Keratinocyte (primary cell): Measurements from ENCODE around the gene APEH. TPM values are rescaled to one million over a fixed set of nuclear protein-coding genes. Genes with fewer than 3 reads are reported as not detected.

Experiments
- DNase-seq: peaks from one replicate; pipeline ENCODE4 v3.0.0-alpha.2; 2011; ENCODE audit warnings: low read depth, missing footprints, low spot score
- FAIRE-seq: peaks from 2 replicates; lab custom pipeline; 2011; peaks lifted over from hg19 to GRCh38; lab: Jason Lieb, UNC
- H2AFZ ChIP-seq: 2 replicates; pipeline ENCODE4 v1.6.0; 2012; ENCODE audit warnings: low read length, control low read depth, inconsistent platforms; ENCODE audit not compliant: control insufficient read depth
- H3K27ac ChIP-seq: 2 replicates; pipeline ENCODE4 v1.5.1; 2011; ENCODE audit warnings: low read length; ENCODE audit not compliant: control insufficient read depth, insufficient read depth
- H3K27me3 ChIP-seq: 3 replicates; pipeline ENCODE4 v1.6.0; 2011; ENCODE audit warnings: low read length; ENCODE audit not compliant: control insufficient read depth, insufficient read depth; ENCODE audit errors: extremely low read depth
- H3K36me3 ChIP-seq, 2 experiments: 2 replicates in 1 of 2; 3 replicates in 1 of 2; pipeline ENCODE4 v1.5.1; 2011; ENCODE audit warnings: low read length in 2 of 2, mild to moderate bottlenecking in 1 of 2; ENCODE audit not compliant: control insufficient read depth in 2 of 2, insufficient read depth in 2 of 2; ENCODE audit errors: extremely low read depth in 1 of 2
- H3K4me1 ChIP-seq: 3 replicates; pipeline ENCODE4 v1.5.1; 2011; ENCODE audit warnings: low read length; ENCODE audit not compliant: control insufficient read depth, insufficient read depth; ENCODE audit errors: extremely low read depth
- H3K4me2 ChIP-seq: 3 replicates; pipeline ENCODE4 v1.6.0; 2011; ENCODE audit warnings: low read depth, low read length; ENCODE audit not compliant: control insufficient read depth, insufficient read depth; ENCODE audit errors: extremely low read depth
- H3K4me3 ChIP-seq, 3 experiments: fragments of 200-600 bp in 1 of 3; sonication (generic) in 1 of 3; 2 replicates in 2 of 3; 3 replicates in 1 of 3; pipeline ENCODE4 v1.5.1; 2011 to 2016; ENCODE audit warnings: low read length in 3 of 3, mild to moderate bottlenecking in 3 of 3, control low read depth in 2 of 3, inconsistent platforms in 1 of 3, low read depth in 1 of 3, mixed read lengths in 1 of 3, mixed run types in 1 of 3, moderate library complexity in 1 of 3; ENCODE audit not compliant: control insufficient read depth in 2 of 3, insufficient read depth in 2 of 3; ENCODE audit errors: extremely low read depth in 1 of 3
- H3K79me2 ChIP-seq: 2 replicates; pipeline ENCODE4 v1.6.0; 2012; ENCODE audit warnings: low read length; ENCODE audit not compliant: control insufficient read depth, insufficient read depth
- H3K9ac ChIP-seq: 3 replicates; pipeline ENCODE4 v1.6.0; 2011; ENCODE audit warnings: low read length; ENCODE audit not compliant: control insufficient read depth, insufficient read depth; ENCODE audit errors: extremely low read depth
- H3K9me1 ChIP-seq: 3 replicates; pipeline ENCODE4 v1.6.0; 2011; ENCODE audit warnings: low read length; ENCODE audit not compliant: control insufficient read depth, insufficient read depth; ENCODE audit errors: extremely low read depth
- H3K9me3 ChIP-seq: 2 replicates; pipeline ENCODE4 v1.5.1; 2012; ENCODE audit warnings: low read depth, low read length; ENCODE audit not compliant: control insufficient read depth
- H4K20me1 ChIP-seq: 3 replicates; pipeline ENCODE4 v1.6.0; 2011; ENCODE audit warnings: low read length; ENCODE audit not compliant: control insufficient read depth, insufficient read depth; ENCODE audit errors: extremely low read depth
- CTCF ChIP-seq, 3 experiments: IDR thresholded peaks in 1 of 3; conservative IDR thresholded peaks in 1 of 3; optimal IDR thresholded peaks in 1 of 3; 2 replicates in 2 of 3; 3 replicates in 1 of 3; pipeline versions ENCODE3 to v1.5.1; 2011; ENCODE audit warnings: low read length in 3 of 3, mild to moderate bottlenecking in 3 of 3, moderate library complexity in 2 of 3, control low read depth in 1 of 3, inconsistent platforms in 1 of 3; ENCODE audit not compliant: insufficient read depth in 2 of 3; ENCODE audit errors: extremely low read depth in 1 of 3
- EZH2 ChIP-seq: IDR thresholded peaks from one replicate; pipeline ENCODE4 v1.6.1; 2012; ENCODE audit warnings: inconsistent platforms, mild to moderate bottlenecking, low read length, moderate library complexity
- dilution Hi-C: fragments of 300-500 bp; cut with MboI; formaldehyde crosslinking; loops from one replicate; pipeline ENCODE4 v1.7.0; 2020; ENCODE audit warnings: low sequenced_read_pairs; ENCODE audit not compliant: extremely low pct_ligation_motif_present
- polyA plus RNA-seq, 5 experiments: library from polyadenylated mRNA; depleted of rRNA in 3 of 5; stranded (reverse) in 3 of 5; stranded (forward) in 1 of 5; unstranded in 1 of 5; fragments of >200 nt; gene quantifications; 1 replicate in 1 of 5; 2 replicates in 3 of 5; 3 replicates in 1 of 5; pipeline versions ENCODE4 v1.2.1 to v1.2.3, GENCODE V29; 2011 to 2012; ENCODE audit warnings: missing spikeins in 2 of 5, low read depth in 1 of 5, low replicate concordance in 1 of 5
- small RNA-seq, 3 experiments: library from RNA; depleted of rRNA; stranded (forward); fragments of <200 nt; gene quantifications; one replicate each; pipeline ENCODE3, GENCODE V24; 2012; ENCODE audit warnings: low read depth in 3 of 3, low replicate concordance in 1 of 3; ENCODE audit not compliant: insufficient read length in 3 of 3

The APEH gene
- polyA plus RNA-seq, 1 donor (not counting 4 experiments of a cell fraction or from before 2014, with no cell fraction given) = 106 TPM

- H2AFZ ChIP-seq = no peak overlapping the region
- TF ChIP-seq EZH2 (no peak), CTCF (optimal IDR thresholded peaks at IDR 0.05 in 1 of 3, IDR thresholded peaks at IDR 0.05 in 1 of 3, conservative IDR thresholded peaks at IDR 0.05 in 1 of 3; ENCODE audit: extremely low read depth in 1 of 3, insufficient read depth in 2 of 3, low read length in 3 of 3) (no peak)
- DNase-seq = no peak
- no peak overlapping the region for H3K27ac ChIP-seq
- dilution Hi-C loops = loop anchor here (25.0 kb wide), 1 partner anchor 129 kb away; the partner anchor contains the start of genes CAMKV and TRAIP
- no peaks in the 10 kb centered on the region for H3K9me3 ChIP-seq
- FAIRE-seq = no peak
- no peaks in the 10 kb centered on the region for H3K79me2 ChIP-seq
- H3K9me1 ChIP-seq = no peaks in the 10 kb centered on the region
- H3K9ac ChIP-seq = no peak overlapping the region
- H3K4me1 ChIP-seq = no peaks in the 10 kb centered on the region
- no peaks in the 10 kb centered on the region for H4K20me1 ChIP-seq
- H3K4me2 ChIP-seq = no peak overlapping the region
- no peak overlapping the region for H3K4me3 ChIP-seq
- no peaks in the 10 kb centered on the region for H3K27me3 ChIP-seq
- H3K36me3 ChIP-seq = peaks cover 12 to 22% of the 10 kb centered on the region in 2 experiments
Observed at GRCh38 chr3:49733551-49733950, 59.4 kb downstream of the APEH start.

Small RNA genes within 50 kb of the gene (small RNA-seq; reads per million reads assigned to genes)
- gene AMIGO3 = 0 reads per million in 3 experiments

Other genes with a start within 250 kb of the APEH start
- gene NICN1, start 245.0 kb upstream of the APEH start, polyA plus RNA-seq = 9.6 to 17.8 TPM (median 13.1 TPM) in 3 replicates
- 22.0 to 34.4 TPM (median 32.9 TPM) in 3 replicates for gene DAG1, start 204.1 kb upstream of the APEH start, polyA plus RNA-seq
- under 0.01 to 0.01 TPM (median under 0.01 TPM) in 3 replicates for gene BSN, start 119.9 kb upstream of the APEH start, polyA plus RNA-seq
- 4.5 to 12.4 TPM (median 5.2 TPM) in 3 replicates for gene MST1, start 15.1 kb downstream of the APEH start, polyA plus RNA-seq
- gene RNF123, start 15.2 kb downstream of the APEH start, polyA plus RNA-seq = 18.1 to 34.4 TPM (median 20.4 TPM) in 3 replicates
- 0.02 to 0.03 TPM in 2 of 3 replicates, not detected in the other for gene AMIGO3, start 45.3 kb downstream of the APEH start, polyA plus RNA-seq
- 17.1 to 22.2 TPM (median 17.4 TPM) in 3 replicates for gene GMPPB, start 49.6 kb downstream of the APEH start, polyA plus RNA-seq
- gene IP6K1, start 112.2 kb downstream of the APEH start, polyA plus RNA-seq = 24.5 to 34.3 TPM (median 25.9 TPM) in 3 replicates
- 0.19 TPM in 1 of 3 replicates, not detected in the others for gene CDHR4, start 125.5 kb downstream of the APEH start, polyA plus RNA-seq
- 10.1 to 20.6 TPM (median 12.0 TPM) in 3 replicates for gene INKA1, start 128.9 kb downstream of the APEH start, polyA plus RNA-seq
- gene UBA7, start 139.6 kb downstream of the APEH start, polyA plus RNA-seq = 5.4 to 10.4 TPM (median 7.7 TPM) in 3 replicates
- gene TRAIP, start 182.2 kb downstream of the APEH start, polyA plus RNA-seq = 3.7 to 5.8 TPM (median 5.8 TPM) in 3 replicates
- gene CAMKV, start 195.6 kb downstream of the APEH start, polyA plus RNA-seq = not detected in 3 replicates
- 106 to 161 TPM (median 110 TPM) in 3 replicates for gene MST1R, start 229.5 kb downstream of the APEH start, polyA plus RNA-seq